K562 (cell line): ENCODE data around the gene FHL1.

ENCODE experiments used
- BRD4 ChIP-seq: fragments of 200-600 bp; sonication (generic); IDR thresholded peaks from 2 replicates; pipeline ENCODE4 v1.6.1; 2017; ENCODE audit warnings: inconsistent platforms
- CEBPB ChIP-seq: fragments of 450-650 bp; IDR thresholded peaks from 2 replicates; pipeline ENCODE4 v1.6.1; 2016; ENCODE audit warnings: missing genetic modification characterization, missing compliant biosample characterization
- ETV1 ChIP-seq: fragments of 450-650 bp; conservative IDR thresholded peaks from 2 replicates; pipeline ENCODE4 v1.6.1; 2016; ENCODE audit warnings: missing genetic modification characterization, control low read depth, low read depth, missing compliant biosample characterization
- GABPA ChIP-seq: fragments of 200-800 bp; sonication (Bioruptor generic); conservative IDR thresholded peaks from 2 replicates; pipeline ENCODE4 v1.6.1; 2016; ENCODE audit warnings: low read depth, missing genetic modification characterization, missing compliant biosample characterization
- XRCC4 ChIP-seq: IDR thresholded peaks from one replicate; pipeline ENCODE4 v1.6.1; 2011; ENCODE audit not compliant: insufficient read depth, insufficient read length; ENCODE audit errors: extremely low read depth
- TF ChIP-seq, protein P1 (sequence below): IDR thresholded peaks from 2 replicates; pipeline ENCODE4 v1.6.1; 2012; ENCODE audit warnings: low read depth, low read length, improper control_type of control experiment, borderline replicate concordance
- TF ChIP-seq, protein P2 (sequence below), 3 experiments: IDR thresholded peaks in 2 of 3; conservative IDR thresholded peaks in 1 of 3; 2 replicates each; pipeline ENCODE4 v1.5.1; 2011 to 2012; ENCODE audit warnings: low read length in 3 of 3, mild to moderate bottlenecking in 3 of 3, control low read depth in 2 of 3, improper control_type of control experiment in 1 of 3, inconsistent platforms in 1 of 3, low read depth in 1 of 3, mixed read lengths in 1 of 3, moderate library complexity in 1 of 3; ENCODE audit not compliant: insufficient read depth in 2 of 3
- TF ChIP-seq, protein P3 (sequence below): sonication (generic); formaldehyde crosslinking; IDR thresholded peaks from 2 replicates; pipeline ENCODE4 v1.8.1; 2023; ENCODE audit warnings: mild to moderate bottlenecking, missing genetic modification reagents

DNA sequence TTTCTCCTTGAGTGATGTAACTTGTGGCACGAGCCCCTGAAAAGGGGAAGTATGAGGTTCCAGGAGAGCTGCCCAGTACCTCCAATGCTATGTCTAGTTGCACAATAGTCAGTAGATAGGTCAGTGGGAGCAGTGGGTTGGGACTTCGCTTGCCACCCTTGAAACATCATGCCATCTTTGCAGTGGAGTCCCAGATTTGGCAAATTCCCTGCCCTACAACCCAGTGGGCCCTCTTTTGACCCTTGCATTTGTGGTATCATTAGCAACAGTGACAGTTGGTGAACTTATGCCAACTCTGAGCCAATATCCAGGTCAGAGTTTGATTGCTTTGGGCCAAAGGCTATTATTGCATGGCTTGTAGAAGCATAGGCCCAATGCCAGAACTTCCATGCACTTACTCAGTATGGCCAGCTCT lies 12.3 kb downstream of the FHL1 start:
- TF ChIP-seq GABPA (tag) (no peak), CEBPB (peak; percentile 77), XRCC4 (no peak), BRD4 (no peak), ETV1 (tag) (no peak)
- TF ChIP-seq, protein P1, sequence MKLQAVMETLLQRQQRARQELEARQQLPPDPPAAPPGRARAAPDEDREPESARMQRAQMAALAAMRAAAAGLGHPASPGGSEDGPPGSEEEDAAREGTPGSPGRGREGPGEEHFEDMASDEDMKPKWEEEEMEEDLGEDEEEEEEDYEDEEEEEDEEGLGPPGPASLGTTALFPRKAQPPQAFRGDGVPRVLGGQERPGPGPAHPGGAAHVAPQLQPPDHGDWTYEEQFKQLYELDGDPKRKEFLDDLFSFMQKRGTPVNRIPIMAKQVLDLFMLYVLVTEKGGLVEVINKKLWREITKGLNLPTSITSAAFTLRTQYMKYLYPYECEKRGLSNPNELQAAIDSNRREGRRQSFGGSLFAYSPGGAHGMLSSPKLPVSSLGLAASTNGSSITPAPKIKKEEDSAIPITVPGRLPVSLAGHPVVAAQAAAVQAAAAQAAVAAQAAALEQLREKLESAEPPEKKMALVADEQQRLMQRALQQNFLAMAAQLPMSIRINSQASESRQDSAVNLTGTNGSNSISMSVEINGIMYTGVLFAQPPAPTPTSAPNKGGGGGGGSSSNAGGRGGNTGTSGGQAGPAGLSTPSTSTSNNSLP, result no peak
- TF ChIP-seq, protein P2, sequence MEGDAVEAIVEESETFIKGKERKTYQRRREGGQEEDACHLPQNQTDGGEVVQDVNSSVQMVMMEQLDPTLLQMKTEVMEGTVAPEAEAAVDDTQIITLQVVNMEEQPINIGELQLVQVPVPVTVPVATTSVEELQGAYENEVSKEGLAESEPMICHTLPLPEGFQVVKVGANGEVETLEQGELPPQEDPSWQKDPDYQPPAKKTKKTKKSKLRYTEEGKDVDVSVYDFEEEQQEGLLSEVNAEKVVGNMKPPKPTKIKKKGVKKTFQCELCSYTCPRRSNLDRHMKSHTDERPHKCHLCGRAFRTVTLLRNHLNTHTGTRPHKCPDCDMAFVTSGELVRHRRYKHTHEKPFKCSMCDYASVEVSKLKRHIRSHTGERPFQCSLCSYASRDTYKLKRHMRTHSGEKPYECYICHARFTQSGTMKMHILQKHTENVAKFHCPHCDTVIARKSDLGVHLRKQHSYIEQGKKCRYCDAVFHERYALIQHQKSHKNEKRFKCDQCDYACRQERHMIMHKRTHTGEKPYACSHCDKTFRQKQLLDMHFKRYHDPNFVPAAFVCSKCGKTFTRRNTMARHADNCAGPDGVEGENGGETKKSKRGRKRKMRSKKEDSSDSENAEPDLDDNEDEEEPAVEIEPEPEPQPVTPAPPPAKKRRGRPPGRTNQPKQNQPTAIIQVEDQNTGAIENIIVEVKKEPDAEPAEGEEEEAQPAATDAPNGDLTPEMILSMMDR (IDR thresholded peaks at IDR 0.05 in 2 of 3, conservative IDR thresholded peaks at IDR 0.05 in 1 of 3; ENCODE audit: insufficient read depth in 2 of 3, low read depth in 1 of 3, low read length in 3 of 3), result no peak
- TF ChIP-seq, protein P3, sequence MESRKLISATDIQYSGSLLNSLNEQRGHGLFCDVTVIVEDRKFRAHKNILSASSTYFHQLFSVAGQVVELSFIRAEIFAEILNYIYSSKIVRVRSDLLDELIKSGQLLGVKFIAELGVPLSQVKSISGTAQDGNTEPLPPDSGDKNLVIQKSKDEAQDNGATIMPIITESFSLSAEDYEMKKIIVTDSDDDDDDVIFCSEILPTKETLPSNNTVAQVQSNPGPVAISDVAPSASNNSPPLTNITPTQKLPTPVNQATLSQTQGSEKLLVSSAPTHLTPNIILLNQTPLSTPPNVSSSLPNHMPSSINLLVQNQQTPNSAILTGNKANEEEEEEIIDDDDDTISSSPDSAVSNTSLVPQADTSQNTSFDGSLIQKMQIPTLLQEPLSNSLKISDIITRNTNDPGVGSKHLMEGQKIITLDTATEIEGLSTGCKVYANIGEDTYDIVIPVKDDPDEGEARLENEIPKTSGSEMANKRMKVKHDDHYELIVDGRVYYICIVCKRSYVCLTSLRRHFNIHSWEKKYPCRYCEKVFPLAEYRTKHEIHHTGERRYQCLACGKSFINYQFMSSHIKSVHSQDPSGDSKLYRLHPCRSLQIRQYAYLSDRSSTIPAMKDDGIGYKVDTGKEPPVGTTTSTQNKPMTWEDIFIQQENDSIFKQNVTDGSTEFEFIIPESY (CRISPR knock-in tag), result no peak
